ENCODE results near the gene PPFIA2.
A peak's percentile ranks its signal among the peaks of the same experiment; 100 is the strongest.

PPFIA2 gene

DNA sequence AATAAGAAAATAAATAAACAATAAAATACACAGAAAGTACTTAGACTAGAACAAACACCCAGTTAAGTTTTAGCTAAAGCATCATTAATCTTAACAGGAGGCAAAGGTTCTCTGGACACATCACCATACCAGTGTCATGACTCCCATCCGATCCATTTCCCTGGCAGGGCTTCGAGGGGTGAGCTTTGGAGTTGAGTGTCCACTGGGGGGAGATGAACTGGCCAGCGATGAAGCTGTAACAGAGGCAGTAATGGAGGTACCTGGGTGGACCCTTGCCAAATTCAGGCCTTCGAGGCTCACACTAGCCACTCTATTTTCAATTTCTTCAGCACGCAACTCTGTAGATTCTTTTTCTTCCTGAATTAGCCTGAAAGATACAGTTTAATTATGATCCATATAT is 411.7 kb downstream of the PPFIA2 start:
- DNase-seq (ENCODE audit: low spot score): no peak

DNA sequence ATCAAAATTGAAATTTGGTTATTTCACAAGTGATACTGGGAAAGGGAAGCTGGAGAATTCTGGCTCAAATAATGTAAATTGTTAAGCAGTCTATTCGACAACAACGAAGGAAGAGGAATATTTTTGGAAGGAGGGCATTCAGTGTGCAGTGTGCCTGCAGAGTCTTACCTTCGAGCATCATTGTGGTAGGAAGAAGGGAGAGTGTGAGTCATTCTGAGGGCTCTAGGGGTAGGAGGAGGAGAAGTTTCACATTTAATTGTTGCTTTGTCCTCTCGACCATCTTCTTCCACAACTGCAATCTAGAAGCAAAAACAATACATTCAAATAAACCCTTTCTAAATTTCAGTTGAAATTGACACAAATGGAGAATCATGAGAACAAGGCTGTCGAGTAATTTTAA is 418.2 kb downstream of the PPFIA2 start:
- no peak for DNase-seq (ENCODE audit: low spot score)

DNA sequence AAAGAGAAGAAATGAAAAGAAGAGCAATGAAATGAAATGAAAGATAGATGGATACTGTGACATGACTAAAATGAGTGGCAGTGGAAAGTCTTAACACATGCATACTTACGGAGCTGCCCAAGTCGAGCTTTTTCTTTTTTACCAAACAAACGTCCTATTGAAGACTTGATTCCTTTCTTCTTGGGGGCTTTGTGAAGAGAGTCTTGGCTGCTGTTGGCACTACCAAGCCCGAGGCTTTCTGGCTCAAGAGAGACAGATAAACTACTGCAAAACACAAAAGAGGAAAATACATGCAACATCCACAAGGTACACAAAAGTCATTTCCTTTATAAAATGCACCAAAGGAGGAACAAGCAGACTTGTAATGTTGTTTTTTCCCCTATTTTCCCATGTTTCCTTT is 420.1 kb downstream of the PPFIA2 start:
- no peak for DNase-seq (ENCODE audit: low spot score)

DNA sequence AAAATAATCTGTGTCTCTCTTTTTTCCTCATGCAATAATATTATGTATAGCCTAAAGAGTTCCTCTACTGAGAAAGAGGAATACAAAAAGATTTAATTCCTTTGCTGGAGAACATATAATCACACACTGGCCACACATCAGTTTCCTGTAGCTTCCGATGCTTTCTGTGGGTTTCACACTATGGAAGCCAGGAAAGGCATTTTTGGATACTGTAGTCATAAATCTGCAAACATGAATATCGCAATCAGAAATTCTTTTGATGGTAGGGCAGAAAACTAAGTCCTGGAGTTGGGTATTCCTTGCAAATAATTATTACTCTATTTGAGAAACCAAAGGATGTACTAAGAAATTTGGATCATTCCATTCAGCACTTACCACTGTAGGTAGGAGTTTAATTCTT is 421.3 kb downstream of the PPFIA2 start:
- DNase-seq (ENCODE audit: low spot score): no peak

DNA sequence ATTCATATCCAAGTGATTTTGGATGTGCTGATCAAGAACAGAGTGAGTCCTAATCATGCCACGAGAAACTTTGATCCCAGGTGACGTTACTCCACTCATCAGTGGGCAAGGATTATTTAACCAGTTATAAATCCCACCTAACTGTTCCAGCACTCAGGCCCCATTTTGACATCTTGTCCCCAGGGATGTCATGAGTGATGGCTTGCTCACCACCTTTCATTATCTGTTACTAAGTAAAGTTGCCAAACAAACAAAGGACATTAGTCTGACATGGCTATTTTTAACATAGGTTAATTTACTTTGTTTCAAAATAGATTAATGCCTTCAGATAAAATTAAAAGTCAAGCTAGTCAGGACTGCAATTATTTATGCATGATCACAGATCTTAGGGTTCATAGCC is 425.3 kb downstream of the PPFIA2 start:
- DNase-seq (ENCODE audit: low spot score): no peak

DNA sequence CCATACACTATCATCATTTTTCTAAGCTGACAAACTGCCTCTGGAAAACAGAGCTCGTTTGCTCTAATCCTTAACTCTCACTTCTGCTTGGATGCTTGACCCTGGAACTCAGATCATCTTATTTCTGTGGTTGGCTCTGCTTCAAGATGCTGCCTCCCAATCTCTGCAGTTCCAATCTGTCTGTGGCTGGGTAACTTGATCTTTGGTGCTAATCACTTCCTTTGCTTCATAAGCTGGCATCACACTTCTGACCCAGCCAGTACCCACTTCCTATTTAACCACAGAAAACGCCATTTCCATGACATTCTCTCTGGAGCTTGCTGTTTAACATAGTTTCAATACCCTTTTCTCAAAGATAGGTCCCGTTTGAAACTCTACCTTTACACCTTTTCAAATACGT is 427.1 kb downstream of the PPFIA2 start:
- no peak for DNase-seq (ENCODE audit: low spot score)

DNA sequence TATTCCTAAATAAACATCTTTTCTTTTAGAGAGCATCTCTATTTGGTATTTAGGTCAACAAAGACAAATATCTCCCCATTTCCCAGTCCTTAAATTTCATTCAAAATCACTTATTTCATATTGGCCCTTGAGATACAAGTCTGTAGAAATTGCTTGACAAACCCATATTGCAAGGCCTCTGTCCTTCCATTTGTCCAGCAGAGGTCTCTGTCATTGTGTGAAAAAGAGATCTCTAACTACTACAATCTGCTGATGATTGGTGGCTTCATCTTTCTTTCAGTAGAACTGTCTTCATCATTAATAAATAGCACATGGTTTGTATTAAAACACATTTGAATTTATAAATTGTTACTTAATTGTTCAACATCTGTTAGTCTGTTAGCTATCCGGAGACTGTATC is 428.7 kb downstream of the PPFIA2 start:
- DNase-seq (ENCODE audit: low spot score): peak; percentile 66

DNA sequence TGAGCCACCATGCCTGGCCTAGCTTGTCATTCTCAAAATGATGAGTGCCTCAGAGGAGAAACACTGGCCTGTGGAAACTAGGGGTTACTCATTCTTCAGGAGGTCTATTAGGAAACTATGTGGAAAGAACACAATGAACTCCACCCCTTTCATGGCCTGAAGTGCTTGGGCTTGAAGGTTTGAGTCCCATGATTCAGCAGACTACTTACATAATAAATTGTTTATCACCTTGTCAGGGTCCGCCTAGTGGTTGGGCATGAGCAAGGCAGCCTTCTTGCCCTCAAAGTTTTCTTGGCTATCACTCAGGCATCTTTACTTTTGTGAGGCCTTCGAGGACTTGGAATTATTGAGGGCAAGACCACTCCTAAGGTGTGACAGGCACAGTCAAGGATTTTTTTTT is 430.1 kb downstream of the PPFIA2 start:
- no peak for DNase-seq (ENCODE audit: low spot score)

DNA sequence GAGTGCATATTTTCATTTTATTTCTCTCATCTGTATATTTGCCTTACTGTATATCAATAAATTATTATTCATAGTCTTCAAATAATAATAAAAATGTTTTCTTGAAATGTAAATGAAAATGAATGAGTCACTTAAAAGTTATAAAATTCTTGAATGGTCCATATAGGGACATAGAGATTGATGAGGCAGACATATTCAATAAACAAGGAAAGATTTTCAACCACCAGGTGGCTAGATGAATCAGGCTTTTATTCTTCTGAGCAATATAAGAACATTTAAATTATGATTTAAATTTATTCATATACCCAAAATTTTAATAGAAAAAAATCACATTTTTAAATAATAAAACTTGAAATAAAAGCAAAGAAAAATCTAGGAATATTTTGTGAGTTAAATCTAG is 431.7 kb downstream of the PPFIA2 start:
- DNase-seq (ENCODE audit: low spot score): no peak

DNA sequence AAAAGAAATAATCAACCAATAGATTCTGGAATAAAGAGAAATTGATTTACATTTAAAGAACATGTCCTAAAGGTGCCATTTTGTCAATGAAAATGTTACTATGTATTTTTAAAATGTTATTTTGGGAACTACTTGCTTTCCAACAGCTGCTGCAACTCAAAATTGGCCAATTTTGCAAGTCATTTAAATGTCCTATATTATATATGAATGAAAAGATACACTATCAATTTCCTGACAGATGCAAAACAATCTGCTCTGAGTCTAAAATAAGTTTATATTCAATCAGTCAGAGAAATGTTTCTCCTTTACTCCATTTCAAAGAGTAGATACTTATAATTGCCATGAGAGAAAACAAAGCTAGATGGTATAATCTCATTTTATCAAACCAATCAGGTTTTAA is 434.1 kb downstream of the PPFIA2 start:
- no peak for DNase-seq (ENCODE audit: low spot score)

DNA sequence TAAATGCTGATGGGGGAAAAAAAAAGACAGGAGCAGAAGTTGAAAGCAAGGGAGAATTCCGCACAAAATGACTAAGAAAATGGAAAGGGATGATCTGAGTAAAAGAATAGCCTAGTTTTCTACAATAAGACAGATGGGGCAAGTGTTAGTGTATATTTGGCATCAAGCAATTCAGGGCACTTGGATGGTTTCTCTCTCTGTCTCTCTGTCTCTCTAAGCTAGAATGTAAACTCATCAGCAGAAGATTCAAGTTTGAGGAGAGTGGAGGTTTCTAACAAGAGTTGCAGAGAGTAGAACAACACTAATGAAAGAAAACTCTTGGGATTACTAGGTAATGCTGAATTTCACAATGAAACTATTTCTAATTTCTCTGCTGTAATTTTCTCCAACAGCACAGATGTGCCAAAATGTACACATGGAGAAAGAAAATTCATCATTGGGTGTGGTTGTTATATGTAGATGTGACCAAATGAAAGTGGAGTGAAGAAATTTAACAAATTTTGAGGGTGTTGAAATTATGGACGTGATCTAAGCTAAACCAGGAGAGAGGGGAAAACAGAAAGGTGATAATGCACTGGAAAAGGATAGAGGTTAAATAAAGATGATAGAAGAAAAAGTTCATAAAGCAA is 444.1 kb downstream of the PPFIA2 start:
- DNase-seq (ENCODE audit: low spot score): no peak

DNA sequence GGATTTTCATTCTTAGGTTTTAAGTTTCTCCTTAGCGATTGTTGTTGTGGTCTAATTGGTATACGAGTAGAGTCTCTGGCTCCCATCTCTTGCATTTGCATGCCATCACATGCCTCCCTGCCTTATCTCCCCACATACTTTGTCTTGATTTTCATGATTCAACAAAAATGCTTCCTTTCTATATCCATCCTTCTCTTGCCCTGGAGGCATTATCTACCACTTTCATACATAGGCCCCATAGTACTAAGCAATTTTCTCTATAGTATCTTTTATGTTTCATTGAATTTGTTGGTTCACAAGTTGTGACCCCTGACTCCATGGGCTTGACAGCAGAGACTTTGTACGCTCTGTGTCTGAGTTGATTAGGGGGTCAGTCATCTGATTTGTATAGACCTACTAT is 455.2 kb downstream of the PPFIA2 start:
- no peak for DNase-seq (ENCODE audit: low spot score)

DNA sequence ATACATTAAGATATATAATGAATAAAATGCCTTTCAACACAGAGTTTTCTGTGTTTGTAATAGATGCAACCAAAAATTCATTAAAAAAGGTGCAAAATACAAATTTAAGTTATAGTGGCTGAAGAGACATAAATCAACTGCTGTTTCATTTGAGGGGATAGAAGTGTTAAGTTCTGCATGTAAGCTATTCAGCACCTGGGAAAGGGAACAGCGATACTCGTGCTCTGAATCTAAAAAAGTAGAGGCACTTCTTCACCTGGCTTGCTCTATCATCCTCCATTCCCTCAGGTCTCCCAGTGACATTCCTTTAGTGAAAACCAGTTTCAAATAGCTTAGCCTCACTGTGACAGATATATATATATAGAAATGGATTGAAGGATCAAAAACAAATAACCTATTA is 458.7 kb downstream of the PPFIA2 start:
- no peak for DNase-seq (ENCODE audit: low spot score)

DNA sequence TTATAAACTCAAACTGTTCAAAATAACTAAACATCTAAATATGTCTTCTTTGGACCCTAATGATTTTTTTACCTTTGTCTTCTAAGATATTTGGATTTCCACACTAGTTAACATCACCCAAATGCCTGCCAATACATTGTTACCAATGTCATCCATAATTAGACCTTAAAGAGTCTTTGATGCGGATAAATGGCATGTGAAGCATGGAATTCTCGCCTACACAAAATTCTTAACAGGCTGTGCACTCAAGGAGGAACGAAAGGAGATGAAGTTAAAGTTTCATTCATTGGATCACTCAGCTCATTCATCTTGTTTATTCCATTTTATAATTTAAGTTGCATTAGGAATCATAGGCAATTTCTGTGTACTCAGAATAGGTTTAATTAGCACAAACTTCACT is 461.5 kb downstream of the PPFIA2 start:
- peak; percentile 64 for DNase-seq (ENCODE audit: low spot score)

DNA sequence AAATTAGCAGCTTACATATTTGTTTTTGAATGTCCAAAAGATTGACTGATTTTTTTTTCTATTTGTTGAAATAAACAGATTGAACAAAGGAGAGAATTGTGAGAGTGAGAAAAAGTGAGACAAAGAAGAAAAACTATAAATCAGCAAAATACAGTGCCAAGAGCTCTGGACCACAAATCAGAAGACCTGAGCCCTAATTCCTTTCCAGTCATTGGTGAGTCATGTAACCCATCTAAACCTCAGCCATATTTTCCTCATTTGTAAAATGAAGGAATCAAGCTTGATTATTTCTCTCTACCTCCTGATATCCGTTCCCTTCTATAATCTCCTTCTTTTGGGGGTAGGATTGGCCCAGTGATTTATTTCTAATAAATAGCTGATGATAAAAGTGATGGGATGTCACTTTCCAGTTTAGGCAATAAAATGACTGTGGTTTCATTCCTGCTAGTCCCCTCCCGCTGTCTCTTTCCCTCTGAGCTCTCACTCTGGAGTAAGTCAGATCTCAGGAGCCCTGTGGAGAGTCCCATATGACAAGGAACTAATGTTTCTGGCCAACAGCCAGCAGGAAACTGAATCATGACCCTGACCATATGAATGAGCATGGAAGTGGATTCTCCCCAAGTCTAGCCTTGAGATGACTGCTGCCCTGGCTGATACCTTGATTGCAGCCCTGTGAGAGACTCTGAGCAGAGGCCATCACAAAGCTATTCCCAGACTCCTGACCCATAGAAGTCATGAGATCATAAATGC is 462.4 kb downstream of the PPFIA2 start:
- no peak for DNase-seq (ENCODE audit: low spot score)

DNA sequence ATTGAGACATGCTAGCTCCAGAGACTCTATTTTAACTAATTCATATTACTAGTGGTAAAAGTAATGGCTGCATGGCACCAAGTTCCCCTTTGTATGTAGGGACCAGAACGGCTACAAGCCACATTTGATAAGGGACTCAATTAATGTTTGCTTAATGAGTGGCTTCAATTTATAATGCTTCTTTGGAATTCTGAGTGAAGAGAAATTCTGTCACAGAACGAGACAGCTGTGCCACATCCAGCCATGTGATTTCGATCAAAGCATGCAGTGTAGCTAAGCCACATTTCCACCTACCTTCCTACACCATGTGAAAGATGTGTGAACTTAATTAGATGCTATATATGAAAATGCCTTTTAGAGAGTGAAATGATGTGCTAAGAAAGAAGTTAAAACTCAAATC is 463.9 kb downstream of the PPFIA2 start:
- DNase-seq (ENCODE audit: low spot score): peak; percentile 62

DNA sequence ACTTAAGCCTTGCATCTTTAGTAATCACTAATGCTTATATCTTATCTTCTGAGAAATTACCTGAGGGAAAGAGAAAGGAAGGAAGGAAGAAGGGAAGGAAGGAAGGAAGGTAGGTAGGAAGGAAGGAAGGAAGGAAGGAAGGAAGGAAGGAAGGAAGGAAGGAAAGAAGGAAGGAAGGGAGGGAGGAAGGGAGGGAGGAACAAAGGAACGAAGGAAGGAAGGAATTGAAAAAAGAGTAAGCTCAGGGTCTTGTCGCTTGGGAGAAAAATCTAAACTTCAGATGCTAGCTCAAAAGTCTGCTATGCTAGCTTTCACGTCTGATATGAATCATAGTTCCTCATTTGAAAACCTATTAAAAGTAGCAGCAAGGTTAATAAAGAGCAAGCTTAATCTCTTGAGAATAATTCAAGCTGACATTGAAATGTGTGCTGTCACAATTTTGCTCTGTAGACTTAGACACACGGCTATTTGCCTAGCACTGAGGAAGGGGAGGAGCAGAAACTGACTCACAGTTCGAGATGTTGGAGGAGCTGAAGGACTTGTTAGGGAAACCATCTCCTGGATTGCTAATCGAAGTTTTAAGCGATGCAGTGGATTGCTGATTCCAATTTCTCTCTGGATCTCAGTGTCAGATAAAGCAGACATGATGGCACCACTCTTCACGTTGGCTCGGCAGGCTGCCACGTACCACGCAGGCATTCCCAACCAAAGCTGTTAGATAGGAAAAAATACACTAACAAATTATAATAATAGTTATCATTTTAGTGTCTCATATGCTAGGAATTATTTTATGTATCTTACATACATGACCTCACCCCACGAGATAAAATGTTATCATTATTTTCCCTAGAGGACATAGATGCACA is 464.6 kb downstream of the PPFIA2 start:
- peak; percentile 72 for DNase-seq (ENCODE audit: low spot score)

DNA sequence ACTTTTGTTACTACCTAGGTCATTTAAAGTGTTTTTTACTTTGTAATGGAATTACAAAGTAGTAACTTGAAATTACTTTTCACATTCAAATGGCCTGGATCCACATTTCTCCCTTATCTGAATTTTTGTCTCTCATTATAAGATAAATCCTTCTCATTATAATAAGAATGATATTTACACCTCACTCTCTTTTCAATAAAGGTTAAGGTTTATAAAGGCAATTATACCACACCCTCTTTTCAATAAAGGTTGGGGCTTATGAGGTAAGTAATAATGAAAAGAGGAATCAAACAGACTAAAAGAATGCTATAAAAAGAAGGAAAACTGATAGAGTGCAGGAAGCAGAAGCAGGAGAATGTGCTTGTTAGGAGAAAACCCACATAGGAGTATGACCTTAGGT is 470.5 kb downstream of the PPFIA2 start:
- DNase-seq (ENCODE audit: low spot score): no peak

DNA sequence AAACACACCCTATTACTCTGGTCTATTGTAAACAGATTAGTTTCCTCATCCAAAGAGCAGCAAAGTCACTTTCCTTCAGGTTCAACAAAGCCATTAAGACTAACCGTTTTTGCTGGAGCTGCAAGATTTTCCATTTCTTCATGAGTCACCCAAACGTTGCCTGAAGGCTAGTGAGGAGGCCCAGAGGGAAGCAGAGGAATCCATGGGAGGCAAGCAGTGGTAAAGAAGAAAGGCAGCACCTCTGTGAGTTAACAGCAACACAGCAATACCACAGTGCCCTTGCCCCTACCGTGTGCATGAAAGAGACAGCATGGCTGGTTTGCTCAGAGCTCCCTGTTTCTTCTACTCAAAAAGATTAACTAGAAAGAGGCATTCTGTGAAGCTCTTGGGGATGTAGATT is 475.0 kb downstream of the PPFIA2 start:
- no peak for DNase-seq (ENCODE audit: low spot score)

DNA sequence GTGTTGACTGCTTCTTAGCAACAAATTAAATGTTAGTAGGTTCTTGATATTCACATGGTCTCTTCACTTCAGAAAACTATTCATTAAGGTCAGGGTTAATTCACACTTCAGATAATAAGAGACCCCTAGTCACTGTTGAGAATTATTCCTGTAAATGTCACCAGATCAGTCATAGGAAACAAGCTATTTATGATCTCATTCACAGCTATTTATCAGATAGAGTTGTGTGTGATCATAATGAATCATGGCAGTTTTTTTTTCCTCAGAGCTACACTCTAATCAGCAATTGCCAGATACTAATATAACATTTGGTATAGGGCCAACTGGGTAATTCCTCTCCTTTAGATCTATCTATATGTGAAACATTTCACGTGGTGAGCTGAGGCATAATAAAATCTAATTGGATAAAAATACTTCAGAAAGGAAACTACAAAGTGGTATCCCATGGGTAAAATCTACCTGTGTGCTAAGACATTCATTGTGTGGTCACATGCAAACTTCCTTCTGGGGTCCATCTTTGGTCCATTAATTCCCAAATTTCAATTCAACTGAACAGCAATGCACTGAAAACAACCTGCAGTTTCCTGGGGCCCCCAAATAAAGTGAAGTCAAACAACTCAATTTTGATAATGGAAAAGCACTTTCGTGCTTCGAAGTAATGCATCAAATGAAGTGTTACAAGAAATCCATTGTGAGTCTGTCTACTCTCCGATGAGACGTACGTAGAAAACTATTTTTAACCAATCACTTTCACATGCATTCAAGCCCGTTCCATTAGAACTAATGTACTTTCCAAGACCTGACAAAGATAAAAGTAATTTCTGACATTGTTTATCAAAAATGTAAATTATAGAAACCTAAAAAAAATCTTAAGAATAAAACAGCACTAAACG is 484.3 kb downstream of the PPFIA2 start:
- no peak for DNase-seq (ENCODE audit: low spot score)

DNA sequence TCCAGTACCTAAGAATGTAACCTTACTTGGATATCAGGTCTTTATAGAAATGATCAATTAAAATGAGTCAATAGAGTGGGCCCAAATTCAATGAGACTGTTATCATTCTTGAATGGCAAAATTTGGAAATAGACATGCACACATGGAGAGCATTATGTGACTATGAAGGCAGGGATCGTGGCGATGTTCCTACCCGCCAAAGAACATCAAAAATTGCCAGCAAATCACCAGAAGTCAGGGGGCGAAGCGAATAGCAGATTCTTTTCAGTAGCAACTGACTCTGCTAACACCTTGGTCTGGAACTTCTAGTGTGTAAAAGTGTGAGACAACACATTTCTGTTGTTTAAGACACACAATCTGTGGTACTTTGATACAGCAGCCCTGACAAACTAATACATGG is 488.8 kb downstream of the PPFIA2 start:
- no peak for DNase-seq (ENCODE audit: low spot score)

DNA sequence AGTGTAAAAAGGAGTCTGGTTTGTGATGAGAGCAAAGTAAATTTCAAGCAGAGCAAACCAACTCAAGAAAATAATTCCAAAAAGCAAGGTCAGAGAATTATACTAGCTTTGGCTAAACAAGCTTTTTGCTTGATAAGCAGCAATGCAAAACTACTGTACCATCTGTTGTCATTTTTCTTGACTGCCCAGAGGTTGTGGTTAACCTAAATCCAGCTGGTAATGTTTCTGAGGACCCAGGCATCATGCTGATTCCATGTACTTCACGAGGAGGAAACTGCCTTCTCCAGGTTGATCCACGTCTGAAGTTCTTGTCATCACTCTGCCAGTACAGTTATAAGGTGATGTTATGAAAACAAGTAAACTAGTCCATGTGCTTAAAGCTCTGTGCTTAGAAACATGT is 496.1 kb downstream of the PPFIA2 start:
- no peak for DNase-seq (ENCODE audit: low spot score)
